T47D (cell line): ENCODE results near the gene MYCL.

Experiments used
- DNase-seq, 2 experiments: peaks; one replicate each; pipeline versions ENCODE4 v3.0.0 to v3.0.0-alpha.2; 2011 to 2012; ENCODE audit warnings: low read depth in 1 of 2, low spot score in 1 of 2
- JUND ChIP-seq: IDR thresholded peaks from 2 replicates; pipeline ENCODE4 v1.6.1; 2012; ENCODE audit warnings: low read depth
- in situ Hi-C: cut with HindIII; loops from 2 replicates; pipeline ENCODE4 v1.10.0; 2016; ENCODE audit warnings: low sequenced_read_pairs, low pct_unique_long_range_greater_than_20kb

MYCL gene, protein sequence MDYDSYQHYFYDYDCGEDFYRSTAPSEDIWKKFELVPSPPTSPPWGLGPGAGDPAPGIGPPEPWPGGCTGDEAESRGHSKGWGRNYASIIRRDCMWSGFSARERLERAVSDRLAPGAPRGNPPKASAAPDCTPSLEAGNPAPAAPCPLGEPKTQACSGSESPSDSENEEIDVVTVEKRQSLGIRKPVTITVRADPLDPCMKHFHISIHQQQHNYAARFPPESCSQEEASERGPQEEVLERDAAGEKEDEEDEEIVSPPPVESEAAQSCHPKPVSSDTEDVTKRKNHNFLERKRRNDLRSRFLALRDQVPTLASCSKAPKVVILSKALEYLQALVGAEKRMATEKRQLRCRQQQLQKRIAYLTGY

DNA sequence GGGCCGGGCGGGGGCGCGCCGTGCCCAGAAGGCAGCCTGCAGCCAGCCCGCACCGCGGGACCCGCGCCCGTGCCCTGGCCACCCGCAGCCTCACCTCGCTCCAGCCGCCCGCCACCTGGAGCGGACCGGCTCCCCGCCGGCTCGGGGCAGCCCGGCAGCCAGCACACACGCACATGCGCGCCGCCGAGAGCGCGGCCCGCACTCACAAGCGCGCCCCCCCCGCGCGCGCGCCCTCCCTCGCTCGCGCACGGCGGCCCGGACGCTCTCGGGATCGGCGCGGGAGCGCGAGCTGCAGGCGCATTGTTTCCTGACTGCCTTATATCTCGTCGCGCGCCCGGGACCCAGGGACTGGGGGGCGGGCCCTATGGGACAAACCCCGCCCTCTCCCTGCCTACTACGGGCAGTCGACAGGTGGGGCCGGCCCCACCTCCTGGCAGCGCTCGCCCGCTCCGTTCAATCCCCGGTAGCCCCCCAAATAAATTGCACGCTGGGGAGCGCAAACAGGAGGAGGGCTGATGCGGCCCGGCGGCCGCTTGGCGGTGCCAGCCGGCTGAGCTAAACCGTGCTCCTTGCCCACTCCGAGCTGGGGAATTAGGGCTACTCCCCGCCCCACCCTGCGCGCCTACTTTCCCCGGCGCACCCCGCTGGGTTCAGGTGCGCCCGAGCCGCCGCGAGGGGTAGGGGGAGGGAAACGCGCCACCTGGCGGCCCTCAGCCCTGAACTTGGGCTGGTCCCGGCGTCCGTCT lies at the start of gene MYCL:
Gene MYCL, minus strand, starts transcription at position 204 of the 746 bp plus-strand sequence. CDS start 483 bp downstream, outside the sequence.
- in situ Hi-C loops: no loop called here
- no peak for TF ChIP-seq JUND
- peak; percentile 84 to 94 for DNase-seq

DNA sequence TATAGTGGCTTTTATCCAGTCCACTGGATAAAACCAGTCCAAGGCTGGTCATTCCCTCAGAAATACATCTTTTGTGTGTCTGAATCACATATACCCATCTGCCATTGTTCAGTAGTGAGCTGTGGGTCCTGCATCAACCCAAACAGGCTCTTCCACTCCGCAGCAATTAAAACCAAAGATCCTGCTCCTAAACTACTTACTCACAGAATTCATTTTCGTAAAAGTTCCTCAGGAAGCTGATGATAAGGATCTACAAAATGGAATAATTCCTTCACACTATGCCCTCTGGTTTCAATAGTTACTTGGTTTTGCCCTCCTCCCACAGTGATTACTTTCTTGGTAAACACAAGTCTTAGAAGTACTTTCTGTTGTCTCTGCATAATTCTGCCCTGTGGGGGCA lies 48.2 kb upstream of the MYCL start:
- no peak for TF ChIP-seq JUND
- peak in 1 of 2 experiments; percentile 10 for DNase-seq
- in situ Hi-C loops: no loop called here

DNA sequence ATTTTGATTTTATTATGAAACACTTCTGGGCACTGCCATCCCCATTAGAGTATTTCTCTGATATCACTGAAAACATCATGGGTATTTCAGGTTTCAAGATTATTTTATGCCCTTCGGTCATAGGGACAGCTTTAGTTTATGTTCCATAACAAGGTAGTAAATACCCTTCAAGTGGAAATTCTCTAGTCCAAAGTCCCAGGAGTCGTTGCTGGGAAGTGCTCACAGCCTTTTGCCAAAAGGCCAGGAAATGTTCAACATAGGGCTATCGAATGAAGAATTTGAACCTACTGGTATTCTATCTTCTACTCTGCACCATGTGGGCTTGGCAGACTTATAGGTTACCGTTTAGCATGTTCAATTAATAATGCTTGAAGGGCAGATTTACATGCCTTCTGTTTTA lies 45.5 kb upstream of the MYCL start:
- in situ Hi-C loops: no loop called here
- no peak for DNase-seq
- no peak for TF ChIP-seq JUND

DNA sequence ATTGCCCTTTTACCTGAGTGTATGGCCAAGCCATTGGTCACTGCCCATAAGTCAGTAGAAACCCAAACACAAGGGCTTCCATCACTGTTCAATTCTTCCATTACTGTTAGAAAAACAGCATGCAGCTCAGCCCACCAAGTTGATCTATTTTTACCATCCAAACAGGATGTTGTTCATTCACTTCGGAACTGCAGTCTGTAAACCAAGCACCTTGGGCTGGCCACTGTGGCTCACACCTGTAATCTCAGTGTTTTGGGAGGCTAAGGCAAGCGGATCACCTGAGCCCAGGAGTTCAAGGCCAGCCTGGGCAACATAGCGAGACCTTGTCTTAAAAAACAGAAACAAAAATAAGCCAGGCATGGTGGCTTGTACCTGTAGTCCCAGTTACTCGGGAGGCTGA lies 44.5 kb upstream of the MYCL start:
- no peak for DNase-seq
- no peak for TF ChIP-seq JUND
- in situ Hi-C loops: no loop called here

DNA sequence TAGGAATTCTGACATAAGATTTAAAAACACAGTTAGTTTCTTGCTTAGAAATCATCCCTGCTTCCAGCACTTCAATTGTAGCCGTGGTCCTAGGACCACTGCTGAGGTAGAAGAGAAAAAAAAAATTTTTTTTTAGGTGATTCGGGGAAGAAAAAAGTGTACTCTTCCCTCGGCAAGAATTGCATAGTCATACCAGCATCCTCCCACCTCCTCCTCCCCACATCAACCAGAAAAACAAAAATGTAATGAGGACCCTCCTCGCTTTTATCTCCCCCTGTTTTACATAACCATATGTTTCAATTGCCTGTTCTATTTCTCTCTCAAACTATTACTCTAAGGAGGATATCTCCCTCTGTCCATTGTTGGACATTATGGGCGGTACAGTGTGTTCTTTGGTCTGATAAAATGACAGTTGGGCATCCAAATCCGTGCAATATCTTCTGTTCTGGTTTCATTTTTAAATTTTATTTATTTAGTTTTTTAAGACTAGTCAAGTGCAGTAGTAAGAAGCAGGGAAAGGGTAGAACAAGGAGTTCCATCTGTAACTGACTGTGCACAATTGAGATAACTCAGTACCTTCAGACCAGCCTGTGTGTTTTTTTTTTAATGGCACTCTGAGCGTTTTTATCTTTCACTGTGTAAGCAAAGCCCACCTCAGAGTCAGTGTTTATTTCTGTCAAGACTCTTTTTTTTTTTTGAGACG lies 42.8 kb upstream of the MYCL start:
- no peak for DNase-seq
- in situ Hi-C loops: no loop called here
- no peak for TF ChIP-seq JUND

DNA sequence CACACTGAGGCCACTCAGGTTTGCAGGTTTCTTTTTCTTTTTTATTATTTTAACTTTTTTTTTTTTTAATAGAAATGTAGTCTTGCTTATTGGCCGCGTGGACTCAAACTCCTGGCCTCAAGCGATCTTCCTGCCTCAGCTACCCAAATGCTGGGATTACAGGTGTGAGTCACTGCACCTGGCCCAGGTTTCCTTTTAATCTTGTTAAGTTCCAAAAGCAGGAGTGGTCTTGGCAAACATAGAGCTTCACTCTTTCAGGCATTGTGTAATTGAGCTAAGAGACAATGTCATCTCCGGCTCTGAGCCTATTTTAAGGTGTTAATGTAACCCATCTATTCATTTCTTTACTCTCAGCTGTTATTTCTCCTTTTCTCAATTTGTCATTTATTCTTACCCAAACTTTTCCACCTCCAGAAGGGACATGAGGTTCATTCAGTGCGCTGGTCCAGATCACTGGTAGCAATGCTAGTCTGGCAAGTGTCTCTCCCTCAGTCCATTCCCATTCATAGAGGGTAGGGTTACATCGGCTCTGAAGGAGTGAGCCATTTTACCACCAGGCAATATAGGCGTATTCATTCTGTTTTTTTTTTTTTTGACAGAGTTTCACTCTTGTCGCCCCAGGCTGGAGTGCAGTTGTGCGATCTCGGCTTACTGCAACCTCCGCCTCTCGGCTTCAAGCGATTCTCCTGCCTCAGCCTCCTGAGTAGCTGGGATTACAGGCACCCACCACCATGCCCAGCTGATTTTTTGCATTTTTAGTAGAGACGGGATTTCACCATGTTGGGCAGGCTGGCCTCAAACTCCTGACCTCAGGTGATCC lies 42.0 kb upstream of the MYCL start:
- no peak for DNase-seq
- TF ChIP-seq JUND: no peak
- in situ Hi-C loops: no loop called here

DNA sequence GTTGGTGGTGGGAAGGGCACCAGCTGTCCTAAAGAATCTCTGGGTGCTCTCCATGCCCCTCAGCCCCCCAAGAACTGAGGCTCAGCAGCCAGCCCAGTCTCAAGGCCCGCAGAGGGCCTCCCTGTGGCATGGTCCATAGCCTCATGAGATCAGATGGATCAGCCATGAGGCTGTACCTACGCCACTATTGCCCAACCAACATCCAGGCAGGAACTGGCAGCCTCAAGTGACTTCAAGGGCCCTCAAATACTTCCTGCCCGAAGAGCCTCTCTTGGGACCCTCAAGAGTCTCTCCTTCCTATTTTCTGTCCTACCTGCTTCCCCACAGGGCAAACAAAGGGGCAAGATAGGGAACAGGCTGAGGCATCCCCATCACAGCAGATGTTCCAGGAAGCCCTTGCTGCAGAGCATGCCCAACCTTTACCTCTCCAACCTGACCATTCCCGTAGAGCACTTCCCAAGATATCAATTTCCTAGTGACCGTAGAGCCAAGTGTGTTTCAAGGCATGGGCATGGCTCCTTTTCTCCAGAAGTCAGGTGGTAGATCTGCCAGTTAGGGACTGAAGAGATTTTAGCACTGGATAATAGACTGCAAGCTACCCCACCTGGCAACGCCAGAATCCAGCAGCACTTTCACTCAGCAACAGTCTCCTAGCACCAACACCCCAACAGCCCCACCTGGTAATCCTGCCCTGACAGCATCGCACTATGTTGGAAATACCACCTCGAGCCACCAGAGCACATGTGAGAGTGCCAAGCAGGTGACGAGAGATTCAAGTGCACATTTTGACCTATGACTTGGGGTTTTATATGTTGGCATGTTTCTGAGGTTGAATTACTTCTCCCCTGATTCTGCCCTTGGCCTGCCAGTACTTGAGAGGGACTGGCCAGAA lies 39.5 kb upstream of the MYCL start:
- DNase-seq: no peak
- no peak for TF ChIP-seq JUND
- in situ Hi-C loops: no loop called here

DNA sequence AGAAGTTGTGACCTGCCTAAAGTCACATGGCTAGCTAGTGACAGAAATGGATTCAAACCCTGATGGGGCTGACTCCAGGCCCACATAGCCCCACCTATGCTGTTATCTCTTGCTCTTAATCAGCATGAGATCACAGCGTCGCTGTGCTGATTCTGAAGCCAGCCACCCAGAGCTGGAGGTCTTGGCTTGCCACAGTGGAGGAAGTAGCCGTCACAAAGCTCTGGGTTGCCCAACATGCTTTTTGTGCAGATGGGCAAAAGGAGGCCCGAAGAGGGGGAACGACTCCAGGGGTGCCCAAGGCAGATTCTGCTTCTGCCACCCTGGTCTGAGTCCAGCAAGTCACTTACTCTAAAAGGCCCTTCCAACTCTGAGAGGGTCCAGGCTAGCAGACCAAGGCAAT lies 38.5 kb upstream of the MYCL start:
- DNase-seq: no peak
- in situ Hi-C loops: no loop called here
- no peak for TF ChIP-seq JUND

DNA sequence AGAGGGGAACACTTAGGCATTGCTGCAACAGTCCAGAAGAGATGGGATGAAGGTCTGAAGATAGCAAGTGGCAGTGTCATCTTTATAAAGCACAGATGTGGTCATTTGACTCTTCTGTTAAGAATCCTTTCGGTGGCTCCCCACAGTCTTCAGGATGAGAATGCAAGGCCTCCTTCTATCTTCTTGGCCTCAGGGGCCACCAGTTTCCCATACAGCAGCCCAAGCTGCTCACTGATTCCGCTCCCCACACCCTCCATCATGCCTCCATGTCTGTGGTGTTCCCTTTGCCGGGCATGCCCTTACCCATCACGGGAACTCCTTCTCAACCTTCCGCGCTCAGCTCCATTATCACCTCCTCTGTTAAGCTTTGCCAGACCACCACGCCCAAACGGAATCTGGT lies 37.1 kb upstream of the MYCL start:
- DNase-seq: no peak
- TF ChIP-seq JUND: no peak
- in situ Hi-C loops: no loop called here

DNA sequence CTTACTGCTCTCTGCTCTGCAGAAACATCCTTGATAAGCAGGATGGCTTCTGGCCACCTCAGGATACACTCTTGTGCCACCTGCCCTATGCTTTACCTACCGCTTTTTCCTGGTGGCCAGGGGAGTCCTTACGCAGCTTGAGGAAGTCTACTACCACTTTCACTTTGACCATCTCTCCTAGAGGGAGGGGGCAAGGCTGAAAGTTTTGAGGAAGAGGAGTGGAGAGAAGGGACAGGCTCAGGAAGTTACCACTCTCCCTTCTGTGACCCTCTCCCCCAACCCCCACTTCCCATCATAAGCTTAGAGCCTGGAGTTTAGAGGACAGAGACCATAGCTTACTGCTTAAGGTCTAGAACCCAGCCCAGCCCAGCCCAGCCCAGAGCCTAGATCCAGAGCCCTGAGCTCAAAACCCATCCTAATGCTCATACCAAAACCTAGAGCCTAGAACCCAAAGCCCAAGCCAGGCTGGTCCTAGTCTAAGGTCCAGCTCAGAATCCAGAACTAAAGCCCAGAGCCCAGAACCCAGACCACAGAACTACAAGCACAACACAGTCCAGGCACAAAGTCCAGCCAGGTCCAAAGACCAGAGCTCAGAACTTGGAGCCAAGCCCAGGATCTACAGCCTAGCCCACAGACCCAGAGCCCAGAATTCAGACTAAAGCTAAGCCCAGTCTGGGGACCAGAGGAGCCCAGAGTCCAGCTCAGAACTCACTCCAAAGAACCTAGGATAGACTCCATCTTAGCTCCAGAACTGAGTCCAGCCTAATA lies 35.2 kb upstream of the MYCL start:
- no peak for DNase-seq
- in situ Hi-C loops: no loop called here
- TF ChIP-seq JUND: no peak
